ENCODE data around the gene MAB21L4. TPM values are rescaled to one million over a fixed set of nuclear protein-coding genes. Genes with fewer than 3 reads are reported as not detected.

MAB21L4 gene
- total and polyA plus RNA-seq, 11 donors: 0.10 to 0.75 TPM; not detected in 9

DNA sequence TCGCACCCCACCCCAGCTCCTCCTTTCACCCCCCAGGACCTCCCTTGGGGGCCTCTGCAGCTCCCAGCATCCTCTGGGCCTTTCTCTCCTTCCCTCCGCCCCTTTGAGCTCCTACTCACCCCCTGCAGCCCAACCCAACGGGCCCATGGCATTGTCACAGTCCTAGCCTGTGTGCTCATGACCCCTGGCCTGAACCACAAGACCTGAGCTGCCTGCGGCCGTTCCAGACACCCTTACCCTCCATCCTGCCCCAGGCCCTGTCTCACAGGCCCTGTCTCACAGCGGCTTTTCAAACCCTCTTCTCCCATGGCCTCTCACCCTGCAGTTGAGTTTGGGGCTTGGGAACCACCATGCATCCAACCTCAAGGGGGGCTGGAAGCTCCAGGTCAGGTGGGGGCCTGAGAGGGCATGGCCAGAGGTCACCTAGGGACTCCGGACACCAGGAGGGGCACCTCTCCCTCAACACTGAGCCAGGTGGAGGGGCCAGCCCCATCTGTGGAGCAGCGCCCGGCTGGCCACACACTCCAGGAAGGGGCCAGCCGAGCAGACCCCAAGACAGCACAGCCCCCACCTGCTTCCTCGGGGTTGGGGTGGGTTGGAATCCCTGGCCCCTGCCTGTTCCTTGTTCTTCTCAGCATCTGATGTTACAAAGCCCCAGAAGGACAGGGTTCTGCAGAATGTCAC lies 6.9 kb downstream of the MAB21L4 start:
- Histone ChIP-seq H3K4me3 (no peak overlapping the region), H3K4me1 (peaks cover 0 to 7% (median 0%) of the 10 kb centered on the region in 12 donors), H3K9me3 (no peaks in the 10 kb centered on the region), H3K27me3 (no peaks in the 10 kb centered on the region), H3K36me3 (no peaks in the 10 kb centered on the region), H3K27ac (no peak overlapping the region)
- ATAC-seq: no peak
- 75 to 90% (median 82%) methylated on average over 10 to 11 of the region's 11 CpGs for WGBS, 4 donors
- peak in 2 of 5 donors; percentile 9 to 16 for DNase-seq
- intact Hi-C loops (cut with DNase I): no loop called here
- no peak for TF ChIP-seq CTCF (IDR thresholded peaks at IDR 0.05)
- no peak for TF ChIP-seq POLR2A (IDR thresholded peaks at IDR 0.05)

GRCh38 chr2:240888130-240888889 lies 7.6 kb downstream of the MAB21L4 start:
- DNase-seq (peak in 3 of 5 donors; percentile 10 to 61 (median 16)), ATAC-seq (no peak)
- TF ChIP-seq POLR2A (IDR thresholded peaks at IDR 0.05) (no peak), CTCF (IDR thresholded peaks at IDR 0.05) (no peak)
- Histone ChIP-seq H3K27me3 (no peaks in the 10 kb centered on the region), H3K4me3 (no peak overlapping the region), H3K4me1 (peaks cover 0 to under 1% (median 0%) of the 10 kb centered on the region in 12 donors), H3K36me3 (no peaks in the 10 kb centered on the region), H3K9me3 (no peaks in the 10 kb centered on the region), H3K27ac (no peak overlapping the region)
- intact Hi-C loops (cut with DNase I): no loop called here
- WGBS, 4 donors: 86 to 94% (median 90%) methylated on average over 12 to 37 of the region's 37 CpGs

DNA sequence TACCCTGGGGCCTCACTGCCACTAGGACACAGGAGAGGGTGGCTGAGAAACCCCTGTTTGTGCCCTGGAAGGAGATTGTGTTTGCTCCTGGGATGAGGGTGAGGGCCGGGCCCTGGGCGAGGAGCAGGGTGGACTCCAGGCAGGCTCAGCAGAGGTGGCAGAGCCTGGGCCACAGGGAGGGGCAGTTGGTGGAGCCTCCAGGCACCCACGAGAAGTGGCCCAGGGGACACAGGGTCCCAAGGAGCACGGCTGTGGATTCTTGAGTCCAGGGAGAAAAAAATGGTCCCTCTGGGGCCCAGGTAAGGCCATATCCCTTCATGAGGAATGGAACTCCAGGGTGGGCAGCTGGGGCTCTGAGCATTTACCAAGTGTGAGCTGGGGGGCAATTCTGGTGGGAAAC lies 8.3 kb downstream of the MAB21L4 start:
- DNase-seq: peak in 3 of 5 donors; percentile 18 to 20 (median 18)
- no peak for TF ChIP-seq CTCF (IDR thresholded peaks at IDR 0.05)
- no peak for TF ChIP-seq POLR2A (IDR thresholded peaks at IDR 0.05)
- WGBS, 4 donors: 70 to 95% (median 90%) methylated on average over 4 of the region's 4 CpGs

More for the DNA sequence above, 8.3 kb downstream of the MAB21L4 start:
- Histone ChIP-seq H3K4me3 (no peak overlapping the region), H3K27ac (no peak overlapping the region), H3K4me1 (no peaks in the 10 kb centered on the region), H3K36me3 (no peaks in the 10 kb centered on the region), H3K9me3 (no peaks in the 10 kb centered on the region), H3K27me3 (no peaks in the 10 kb centered on the region)
- ATAC-seq: no peak
- intact Hi-C loops (cut with DNase I): no loop called here
